LNCaP clone FGC (cell line): ENCODE results near the gene ARID5B.

Experiments
- DNase-seq: peaks from one replicate; pipeline ENCODE4 v3.0.0-alpha.2; 2011; ENCODE audit warnings: low read depth
- H3K4me3 ChIP-seq: 2 replicates; pipeline ENCODE4 v1.5.1; 2011; ENCODE audit warnings: mild to moderate bottlenecking, low read depth, low read length, control low read depth
- TF ChIP-seq, protein P1 (sequence below): IDR thresholded peaks from 2 replicates; pipeline ENCODE4 v1.5.1; 2012; ENCODE audit warnings: mild to moderate bottlenecking; ENCODE audit not compliant: control insufficient read depth, insufficient read depth; ENCODE audit errors: extremely low read depth

ARID5B gene

DNA sequence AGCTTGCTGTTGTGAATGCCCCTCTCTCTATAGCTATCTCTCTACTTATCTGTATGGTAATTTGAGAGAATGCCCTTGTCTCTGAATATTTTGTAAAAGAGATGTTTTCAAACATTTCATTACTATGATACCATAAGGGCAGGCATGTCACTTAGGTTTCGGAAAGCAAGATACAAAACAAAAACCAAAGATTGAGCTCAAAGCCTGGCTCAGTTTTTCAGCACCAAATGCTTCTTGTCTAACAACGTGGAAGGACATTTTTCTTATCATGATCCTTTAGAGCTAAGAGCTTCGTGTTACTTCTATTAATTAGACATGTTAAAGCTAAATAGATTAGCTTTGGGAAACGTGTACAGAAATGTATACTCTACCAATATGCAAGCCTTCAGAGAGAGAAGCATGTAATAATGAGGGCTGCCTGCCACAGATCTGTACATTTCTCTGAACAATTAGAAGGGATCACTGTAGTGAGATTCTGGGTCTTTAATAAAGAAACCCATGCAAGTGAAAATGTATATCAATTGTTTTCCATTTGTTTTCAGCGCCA lies 148.9 kb downstream of the ARID5B start:
- no peak for DNase-seq
- H3K4me3 ChIP-seq = no peak overlapping the region
- TF ChIP-seq, protein P1, sequence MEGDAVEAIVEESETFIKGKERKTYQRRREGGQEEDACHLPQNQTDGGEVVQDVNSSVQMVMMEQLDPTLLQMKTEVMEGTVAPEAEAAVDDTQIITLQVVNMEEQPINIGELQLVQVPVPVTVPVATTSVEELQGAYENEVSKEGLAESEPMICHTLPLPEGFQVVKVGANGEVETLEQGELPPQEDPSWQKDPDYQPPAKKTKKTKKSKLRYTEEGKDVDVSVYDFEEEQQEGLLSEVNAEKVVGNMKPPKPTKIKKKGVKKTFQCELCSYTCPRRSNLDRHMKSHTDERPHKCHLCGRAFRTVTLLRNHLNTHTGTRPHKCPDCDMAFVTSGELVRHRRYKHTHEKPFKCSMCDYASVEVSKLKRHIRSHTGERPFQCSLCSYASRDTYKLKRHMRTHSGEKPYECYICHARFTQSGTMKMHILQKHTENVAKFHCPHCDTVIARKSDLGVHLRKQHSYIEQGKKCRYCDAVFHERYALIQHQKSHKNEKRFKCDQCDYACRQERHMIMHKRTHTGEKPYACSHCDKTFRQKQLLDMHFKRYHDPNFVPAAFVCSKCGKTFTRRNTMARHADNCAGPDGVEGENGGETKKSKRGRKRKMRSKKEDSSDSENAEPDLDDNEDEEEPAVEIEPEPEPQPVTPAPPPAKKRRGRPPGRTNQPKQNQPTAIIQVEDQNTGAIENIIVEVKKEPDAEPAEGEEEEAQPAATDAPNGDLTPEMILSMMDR = no peak

GRCh38 chr10:62050893-62051433 lies 149.5 kb downstream of the ARID5B start:
- H3K4me3 ChIP-seq = no peak overlapping the region
- DNase-seq = no peak
- TF ChIP-seq, protein P1 = no peak

DNA sequence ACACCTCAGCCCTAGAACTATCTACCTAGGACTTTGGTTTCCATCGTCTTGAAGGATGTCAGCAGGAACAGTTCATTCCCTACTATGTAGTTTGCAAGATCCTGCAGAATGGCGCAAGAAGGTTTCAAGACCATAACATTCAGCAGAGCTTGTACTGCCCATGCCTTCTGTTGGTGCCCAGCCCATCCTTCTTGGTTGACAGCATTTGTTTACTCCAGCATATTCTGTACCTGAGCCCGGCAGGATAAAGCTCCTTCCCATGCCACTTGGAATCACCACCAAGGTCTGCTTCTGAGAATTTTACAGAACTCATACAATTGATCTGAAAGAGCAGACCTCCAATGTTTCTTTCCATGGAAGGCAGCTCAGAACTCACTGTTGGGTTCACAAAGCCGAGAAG lies 150.8 kb downstream of the ARID5B start:
- TF ChIP-seq, protein P1 = no peak
- H3K4me3 ChIP-seq = no peak overlapping the region
- DNase-seq = no peak

GRCh38 chr10:62053860-62054259 lies 152.4 kb downstream of the ARID5B start:
- no peak for DNase-seq
- TF ChIP-seq, protein P1 = no peak
- H3K4me3 ChIP-seq = no peak overlapping the region

GRCh38 chr10:62054408-62054807 lies 152.9 kb downstream of the ARID5B start:
- TF ChIP-seq, protein P1 = no peak
- DNase-seq = no peak

GRCh38 chr10:62054830-62055229 lies 153.3 kb downstream of the ARID5B start:
- TF ChIP-seq, protein P1 = no peak

More at GRCh38 chr10:62054408-62054807, 152.9 kb downstream of the ARID5B start:
- H3K4me3 ChIP-seq = no peak overlapping the region

GRCh38 chr10:62056219-62056618 lies 154.7 kb downstream of the ARID5B start:
- TF ChIP-seq, protein P1 = no peak
- no peak overlapping the region for H3K4me3 ChIP-seq
- DNase-seq = no peak

More at GRCh38 chr10:62054830-62055229, 153.3 kb downstream of the ARID5B start:
- DNase-seq = no peak
- no peak overlapping the region for H3K4me3 ChIP-seq
